ENCODE results near the gene GORASP2.

The GORASP2 gene

GRCh38 chr2:170883683-170884082 is 45.4 kb upstream of the GORASP2 start:
- no peak for TF ChIP-seq FOXM1 (IDR thresholded peaks at IDR 0.05; ENCODE audit: borderline replicate concordance, low read depth)
- TF ChIP-seq YY1 (IDR thresholded peaks at IDR 0.05; ENCODE audit: low read depth): peak; percentile 62
- peak; percentile 60 for TF ChIP-seq TEAD4 (IDR thresholded peaks at IDR 0.05)
- TF ChIP-seq CEBPB (IDR thresholded peaks at IDR 0.05): no peak
- no peak for TF ChIP-seq TAF1 (IDR thresholded peaks at IDR 0.05; ENCODE audit: low read depth)
- TF ChIP-seq ZBTB7A (IDR thresholded peaks at IDR 0.05; ENCODE audit: low read depth): no peak
- TF ChIP-seq MAX (IDR thresholded peaks at IDR 0.05): peak; percentile 57
- no peak for TF ChIP-seq CREB1 (IDR thresholded peaks at IDR 0.05; ENCODE audit: low read depth)
- peak; percentile 56; the same call in 1 of the 2 replicates for TF ChIP-seq EP300 (IDR thresholded peaks at IDR 0.05; ENCODE audit: borderline replicate concordance)
- TF ChIP-seq NFIC (IDR thresholded peaks at IDR 0.05): no peak
- TF ChIP-seq TCF12 (IDR thresholded peaks at IDR 0.05; ENCODE audit: low read depth): 0 out of 2 replicates have a peak, but pooled peaks have one; percentile 24
- peak; percentile 89 for TF ChIP-seq USF1 (IDR thresholded peaks at IDR 0.05)
- TF ChIP-seq REST (IDR thresholded peaks at IDR 0.05; ENCODE audit: low read depth): no peak
- TF ChIP-seq RAD21 (IDR thresholded peaks at IDR 0.05; ENCODE audit: low read depth): no peak
- TF ChIP-seq EGR1 (IDR thresholded peaks at IDR 0.05): no peak

- TF ChIP-seq ZBTB7A (IDR thresholded peaks at IDR 0.05; ENCODE audit: low read depth) (no peak), TCF12 (IDR thresholded peaks at IDR 0.05; ENCODE audit: low read depth) (no peak), TAF1 (IDR thresholded peaks at IDR 0.05; ENCODE audit: low read depth) (no peak), FOXM1 (IDR thresholded peaks at IDR 0.05; ENCODE audit: borderline replicate concordance, low read depth) (no peak), CREB1 (IDR thresholded peaks at IDR 0.05; ENCODE audit: low read depth) (no peak), NFIC (IDR thresholded peaks at IDR 0.05) (no peak), REST (IDR thresholded peaks at IDR 0.05; ENCODE audit: low read depth) (no peak), USF1 (IDR thresholded peaks at IDR 0.05) (no peak)
Observed at GRCh38 chr2:170885130-170885791, 43.8 kb upstream of the GORASP2 start.

- no peak for TF ChIP-seq USF1 (IDR thresholded peaks at IDR 0.05)
- TF ChIP-seq TAF1 (IDR thresholded peaks at IDR 0.05; ENCODE audit: low read depth): no peak
- no peak for TF ChIP-seq CEBPB (IDR thresholded peaks at IDR 0.05)
- no peak for TF ChIP-seq MAX (IDR thresholded peaks at IDR 0.05)
- no peak for TF ChIP-seq FOXM1 (IDR thresholded peaks at IDR 0.05; ENCODE audit: borderline replicate concordance, low read depth)
- no peak for TF ChIP-seq ZBTB7A (IDR thresholded peaks at IDR 0.05; ENCODE audit: low read depth)
- no peak for TF ChIP-seq REST (IDR thresholded peaks at IDR 0.05; ENCODE audit: low read depth)
- no peak for TF ChIP-seq NFIC (IDR thresholded peaks at IDR 0.05)
- TF ChIP-seq RAD21 (IDR thresholded peaks at IDR 0.05; ENCODE audit: low read depth): no peak
- no peak for TF ChIP-seq EGR1 (IDR thresholded peaks at IDR 0.05)
- no peak for TF ChIP-seq CREB1 (IDR thresholded peaks at IDR 0.05; ENCODE audit: low read depth)
- TF ChIP-seq YY1 (IDR thresholded peaks at IDR 0.05; ENCODE audit: low read depth): no peak
- TF ChIP-seq EP300 (IDR thresholded peaks at IDR 0.05; ENCODE audit: borderline replicate concordance): no peak
- no peak for TF ChIP-seq TCF12 (IDR thresholded peaks at IDR 0.05; ENCODE audit: low read depth)
- no peak for TF ChIP-seq TEAD4 (IDR thresholded peaks at IDR 0.05)
Observed at GRCh38 chr2:170886386-170886785, 42.7 kb upstream of the GORASP2 start.

GRCh38 chr2:170887496-170887895 is 41.6 kb upstream of the GORASP2 start:
- TF ChIP-seq CREB1 (IDR thresholded peaks at IDR 0.05; ENCODE audit: low read depth) (no peak), RAD21 (IDR thresholded peaks at IDR 0.05; ENCODE audit: low read depth) (no peak), TCF12 (IDR thresholded peaks at IDR 0.05; ENCODE audit: low read depth) (no peak), EP300 (IDR thresholded peaks at IDR 0.05; ENCODE audit: borderline replicate concordance) (no peak), TEAD4 (IDR thresholded peaks at IDR 0.05) (no peak), EGR1 (IDR thresholded peaks at IDR 0.05) (no peak), YY1 (IDR thresholded peaks at IDR 0.05; ENCODE audit: low read depth) (no peak), FOXM1 (IDR thresholded peaks at IDR 0.05; ENCODE audit: borderline replicate concordance, low read depth) (no peak), REST (IDR thresholded peaks at IDR 0.05; ENCODE audit: low read depth) (no peak), TAF1 (IDR thresholded peaks at IDR 0.05; ENCODE audit: low read depth) (no peak)
